Left lung (tissue), 10 donors: ENCODE measurements around the gene LMBRD1. TPM values are rescaled to one million over a fixed set of nuclear protein-coding genes. Genes with fewer than 3 reads are reported as not detected.

ENCODE experiments used
- ATAC-seq: fragments of 200-7000 bp; cut with Tn5 transposase; one replicate; pipeline ENCODE4 v1.9.1; 2020; ENCODE audit warnings: moderate library complexity
- DNase-seq, 4 donors: peaks; one replicate each; pipeline ENCODE4 v3.0.0-alpha.2; 2013 to 2020
- H3K27ac ChIP-seq, 2 donors: fragments of 200-600 bp; sonication (generic) in 1 of 2; one replicate each; pipeline versions ENCODE4 v1.5.0 to v1.8.0; 2020 to 2021
- H3K27me3 ChIP-seq, 2 donors: fragments of 200-600 bp; sonication (generic) in 1 of 2; one replicate each; pipeline versions ENCODE4 v1.5.0 to v1.8.0; 2020 to 2021
- H3K36me3 ChIP-seq, 2 donors: fragments of 200-600 bp; sonication (generic) in 1 of 2; one replicate each; pipeline versions ENCODE4 v1.5.0 to v1.8.0; 2020 to 2021
- H3K4me1 ChIP-seq, 2 donors: fragments of 200-600 bp; one replicate each; pipeline ENCODE4 v1.8.0; 2021
- H3K4me3 ChIP-seq, 2 donors: fragments of 200-600 bp; sonication (generic) in 1 of 2; one replicate each; pipeline versions ENCODE4 v1.5.0 to v1.8.0; 2020 to 2021; ENCODE audit warnings: mild to moderate bottlenecking in 1 of 2
- H3K9me3 ChIP-seq, 2 donors: fragments of 200-600 bp; sonication (generic) in 1 of 2; one replicate each; pipeline versions ENCODE4 v1.5.0 to v1.8.0; 2020 to 2021
- intact Hi-C, 2 donors: fragments of 100-400 bp; cut with DNase I; formaldehyde crosslinking; loops; one replicate each; pipeline versions ENCODE4 v1.11.2 to v1.14.2; 2022
- polyA plus RNA-seq, 6 donors: library from polyadenylated mRNA; unstranded; fragments of 120-200 nt; gene quantifications; one replicate each; pipeline ENCODE4 v1.2.1, GENCODE V29; 2013; ENCODE audit not compliant: insufficient read length in 6 of 6
- total RNA-seq, 2 donors: library from RNA; stranded (reverse); fragmentation: NEBNext Ultra II Directional; extraction: Animal tissue kit (Norgen Biotek cat#: 25700); gene quantifications; one replicate each; pipeline ENCODE4 v1.2.1, GENCODE V29; 2021
- TF ChIP-seq, protein P1 (sequence below), 2 donors: fragments of 200-600 bp; sonication (generic) in 1 of 2; IDR thresholded peaks; one replicate each; pipeline versions ENCODE4 v1.5.0 to v1.8.0; 2021; ENCODE audit warnings: antibody characterized with exemption in 2 of 2
- donor health status: DM: no; HTN: yes; CAD: no.
- donor health status: DM: no; HTN: no; CAD: no.

The LMBRD1 gene
- total and polyA plus RNA-seq, 8 donors, result 50.1 to 79.0 (median 61.7) TPM

DNA sequence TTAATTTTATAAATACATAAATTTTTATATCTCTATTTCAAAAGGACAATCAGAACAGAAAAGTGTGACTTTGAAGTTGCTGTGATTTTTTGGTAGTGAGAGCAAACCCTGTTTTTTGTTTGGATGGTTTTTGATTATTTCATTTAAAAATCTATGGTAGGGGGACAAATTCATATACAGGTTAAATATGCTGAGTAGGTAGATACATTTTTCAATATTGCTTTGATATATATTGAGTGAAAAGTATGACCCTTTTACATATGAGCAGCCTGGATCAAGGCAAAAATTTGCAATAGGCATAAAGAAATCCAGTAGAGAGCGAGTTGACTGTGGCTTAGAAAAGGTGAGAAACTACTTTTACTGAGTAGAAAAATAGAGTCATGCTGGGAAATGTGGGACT lies 132.3 kb downstream of the LMBRD1 start:
- DNase-seq (no peak), ATAC-seq (no peak)
- TF ChIP-seq, protein P1, sequence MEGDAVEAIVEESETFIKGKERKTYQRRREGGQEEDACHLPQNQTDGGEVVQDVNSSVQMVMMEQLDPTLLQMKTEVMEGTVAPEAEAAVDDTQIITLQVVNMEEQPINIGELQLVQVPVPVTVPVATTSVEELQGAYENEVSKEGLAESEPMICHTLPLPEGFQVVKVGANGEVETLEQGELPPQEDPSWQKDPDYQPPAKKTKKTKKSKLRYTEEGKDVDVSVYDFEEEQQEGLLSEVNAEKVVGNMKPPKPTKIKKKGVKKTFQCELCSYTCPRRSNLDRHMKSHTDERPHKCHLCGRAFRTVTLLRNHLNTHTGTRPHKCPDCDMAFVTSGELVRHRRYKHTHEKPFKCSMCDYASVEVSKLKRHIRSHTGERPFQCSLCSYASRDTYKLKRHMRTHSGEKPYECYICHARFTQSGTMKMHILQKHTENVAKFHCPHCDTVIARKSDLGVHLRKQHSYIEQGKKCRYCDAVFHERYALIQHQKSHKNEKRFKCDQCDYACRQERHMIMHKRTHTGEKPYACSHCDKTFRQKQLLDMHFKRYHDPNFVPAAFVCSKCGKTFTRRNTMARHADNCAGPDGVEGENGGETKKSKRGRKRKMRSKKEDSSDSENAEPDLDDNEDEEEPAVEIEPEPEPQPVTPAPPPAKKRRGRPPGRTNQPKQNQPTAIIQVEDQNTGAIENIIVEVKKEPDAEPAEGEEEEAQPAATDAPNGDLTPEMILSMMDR (IDR thresholded peaks at IDR 0.05), result no peak
- Histone ChIP-seq H3K27ac (no peak overlapping the region), H3K4me1 (no peaks in the 10 kb centered on the region), H3K36me3 (no peaks in the 10 kb centered on the region), H3K9me3 (no peaks in the 10 kb centered on the region), H3K27me3 (no peaks in the 10 kb centered on the region), H3K4me3 (no peak overlapping the region)
- intact Hi-C loops, result no loop called here

DNA sequence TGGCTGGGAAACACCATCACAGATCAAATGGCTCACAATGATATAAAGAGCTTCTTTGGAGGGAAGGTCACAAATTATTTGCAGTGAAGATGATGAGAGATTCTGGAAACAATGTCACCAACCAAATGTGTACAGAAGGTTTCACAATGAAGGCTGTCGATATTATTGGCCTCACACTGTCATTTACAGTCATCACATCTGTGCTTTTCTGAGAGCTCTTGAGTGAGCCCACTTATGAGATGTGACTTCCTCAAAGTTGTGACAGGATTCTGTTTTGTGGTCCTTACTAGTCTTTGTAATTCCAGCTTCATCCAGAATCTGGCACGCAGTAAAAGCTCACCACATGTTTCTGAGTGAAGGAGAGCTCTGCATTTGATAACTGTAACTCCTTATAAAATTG lies 133.6 kb downstream of the LMBRD1 start:
- Histone ChIP-seq H3K36me3 (no peaks in the 10 kb centered on the region), H3K4me1 (no peaks in the 10 kb centered on the region), H3K9me3 (peaks cover 0 to 13% of the 10 kb centered on the region in 2 donors), H3K27ac (no peak overlapping the region), H3K27me3 (no peaks in the 10 kb centered on the region), H3K4me3 (no peak overlapping the region)
- TF ChIP-seq, protein P1 (IDR thresholded peaks at IDR 0.05), result no peak
- intact Hi-C loops, result no loop called here
- DNase-seq (no peak), ATAC-seq (no peak)

DNA sequence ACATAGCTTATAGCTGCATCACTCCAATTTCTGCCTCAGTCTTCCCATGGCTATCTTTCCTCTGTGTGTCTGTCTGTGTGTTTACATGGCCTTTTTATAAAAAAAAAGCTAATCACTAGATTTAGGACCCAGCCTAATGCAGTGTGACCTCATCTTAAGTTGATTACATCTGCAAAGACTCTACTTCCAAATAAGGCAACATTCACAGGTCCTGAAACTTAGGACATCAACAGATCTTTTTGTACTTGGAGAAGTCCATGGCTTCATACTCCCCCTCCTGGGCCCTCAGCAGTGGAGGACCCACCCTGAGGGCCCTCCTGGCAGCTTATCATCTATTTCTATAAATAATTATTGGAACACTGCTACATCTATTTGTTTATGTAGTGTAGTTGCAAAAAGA lies 146.1 kb downstream of the LMBRD1 start:
- Histone ChIP-seq H3K9me3 (no peaks in the 10 kb centered on the region), H3K4me3 (no peak overlapping the region), H3K27ac (no peak overlapping the region), H3K36me3 (no peaks in the 10 kb centered on the region), H3K27me3 (no peaks in the 10 kb centered on the region), H3K4me1 (no peaks in the 10 kb centered on the region)
- TF ChIP-seq, protein P1 (IDR thresholded peaks at IDR 0.05), result no peak
- ATAC-seq (no peak), DNase-seq (no peak)
- intact Hi-C loops, result no loop called here

DNA sequence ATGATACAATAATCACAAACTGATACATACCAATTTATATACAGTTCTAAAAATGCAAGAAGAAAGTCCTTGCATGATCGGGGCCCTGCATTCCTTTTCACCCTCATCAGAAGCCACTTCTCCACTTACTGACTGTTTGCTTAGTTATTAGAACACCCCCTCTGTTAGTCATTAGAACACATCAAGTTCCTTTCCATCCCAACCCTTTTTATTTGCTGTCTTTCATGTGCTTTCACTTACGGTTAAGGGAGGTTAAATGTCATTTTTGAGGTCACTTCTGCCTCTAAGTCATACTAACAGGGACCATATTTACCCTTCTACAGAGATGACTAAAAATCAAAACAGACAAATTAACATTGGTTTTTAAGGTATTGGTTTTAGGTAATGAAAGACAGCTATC lies 149.1 kb downstream of the LMBRD1 start:
- Histone ChIP-seq H3K36me3 (no peaks in the 10 kb centered on the region), H3K27me3 (no peaks in the 10 kb centered on the region), H3K27ac (no peak overlapping the region), H3K4me3 (no peak overlapping the region), H3K4me1 (no peaks in the 10 kb centered on the region), H3K9me3 (no peaks in the 10 kb centered on the region)
- ATAC-seq, result peak; percentile 89
- DNase-seq, result no peak
- TF ChIP-seq, protein P1 (IDR thresholded peaks at IDR 0.05), result no peak
- intact Hi-C loops, result no loop called here

DNA sequence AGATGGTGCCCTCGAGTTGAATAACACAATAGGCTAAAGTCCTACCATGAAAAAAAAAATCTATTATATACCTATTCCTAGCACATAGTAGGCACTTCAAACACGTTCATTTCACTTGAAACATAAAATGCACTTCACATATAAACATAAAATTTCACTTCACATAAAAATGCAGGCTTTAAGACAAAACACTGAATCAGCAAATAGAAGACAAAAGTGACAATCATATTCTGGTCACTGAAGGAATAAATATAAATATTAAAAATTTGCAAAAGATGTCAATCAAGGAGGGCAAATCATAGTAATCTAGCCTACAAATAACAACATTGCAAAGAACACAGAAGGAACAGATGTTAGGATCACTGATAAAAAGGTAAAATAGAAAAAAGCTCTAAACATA lies 153.1 kb downstream of the LMBRD1 start:
- Histone ChIP-seq H3K27me3 (no peaks in the 10 kb centered on the region), H3K4me1 (no peaks in the 10 kb centered on the region), H3K36me3 (no peaks in the 10 kb centered on the region), H3K27ac (no peak overlapping the region), H3K4me3 (no peak overlapping the region), H3K9me3 (no peaks in the 10 kb centered on the region)
- intact Hi-C loops, result no loop called here
- DNase-seq (no peak), ATAC-seq (no peak)
- TF ChIP-seq, protein P1 (IDR thresholded peaks at IDR 0.05), result no peak
